ENCODE results near the gene DPPA3.

GRCh38 chr12:7668171-7668570, 43.1 kb upstream of the DPPA3 start:
- no peak for TF ChIP-seq POLR2A (IDR thresholded peaks at IDR 0.05)
- TF ChIP-seq CTCF (IDR thresholded peaks at IDR 0.05): no peak
- TF ChIP-seq POLR2AphosphoS5 (IDR thresholded peaks at IDR 0.05): no peak
- no peak for TF ChIP-seq EP300 (IDR thresholded peaks at IDR 0.05)
